Parathyroid adenoma (tissue), 2 donors: ENCODE results near the gene OSBPL9.
"Not testable (repeated sequence)": the region's sequence is repeated elsewhere in the genome, so short reads cannot be mapped to it uniquely, and the experiment has no call there.

Experiments
- H2AFZ ChIP-seq: fragments of 300-600 bp; sonication (generic); one replicate; pipeline ENCODE4 v1.7.0; 2017; ENCODE audit warnings: antibody characterized with exemption, mild to moderate bottlenecking
- H3K27ac ChIP-seq: fragments of 300-600 bp; sonication (generic); one replicate; pipeline ENCODE4 v1.7.0; 2017
- H3K27me3 ChIP-seq: fragments of 300-600 bp; sonication (generic); one replicate; pipeline ENCODE4 v1.7.0; 2017; ENCODE audit warnings: low read length; ENCODE audit not compliant: control insufficient read depth, insufficient read depth
- H3K36me3 ChIP-seq: fragments of 300-600 bp; sonication (generic); one replicate; pipeline ENCODE4 v1.7.0; 2017; ENCODE audit warnings: low read length; ENCODE audit not compliant: control insufficient read depth, insufficient read depth
- H3K4me1 ChIP-seq: fragments of 300-600 bp; sonication (generic); one replicate; pipeline ENCODE4 v1.7.0; 2017; ENCODE audit warnings: control low read depth
- H3K4me2 ChIP-seq: fragments of 300-600 bp; sonication (generic); one replicate; pipeline ENCODE4 v1.7.0; 2017; ENCODE audit warnings: low read length
- H3K4me3 ChIP-seq: fragments of 300-600 bp; sonication (generic); one replicate; pipeline ENCODE4 v1.7.0; 2017; ENCODE audit warnings: low read depth, low read length
- H3K79me2 ChIP-seq: fragments of 300-600 bp; sonication (generic); one replicate; pipeline ENCODE4 v1.7.0; 2017; ENCODE audit warnings: control low read depth
- H3K9ac ChIP-seq: fragments of 300-600 bp; sonication (generic); one replicate; pipeline ENCODE4 v1.7.0; 2017; ENCODE audit warnings: mild to moderate bottlenecking
- H3K9me3 ChIP-seq: fragments of 300-600 bp; sonication (generic); one replicate; pipeline ENCODE4 v1.7.0; 2017; ENCODE audit warnings: low read length; ENCODE audit not compliant: control insufficient read depth
- TF ChIP-seq, protein P1 (sequence below): fragments of 300-600 bp; sonication (generic); IDR thresholded peaks from one replicate; pipeline ENCODE4 v1.7.0; 2017; ENCODE audit warnings: antibody characterized with exemption, mild to moderate bottlenecking
- donor health status: primary hyperparathyroidism.

The OSBPL9 gene

DNA sequence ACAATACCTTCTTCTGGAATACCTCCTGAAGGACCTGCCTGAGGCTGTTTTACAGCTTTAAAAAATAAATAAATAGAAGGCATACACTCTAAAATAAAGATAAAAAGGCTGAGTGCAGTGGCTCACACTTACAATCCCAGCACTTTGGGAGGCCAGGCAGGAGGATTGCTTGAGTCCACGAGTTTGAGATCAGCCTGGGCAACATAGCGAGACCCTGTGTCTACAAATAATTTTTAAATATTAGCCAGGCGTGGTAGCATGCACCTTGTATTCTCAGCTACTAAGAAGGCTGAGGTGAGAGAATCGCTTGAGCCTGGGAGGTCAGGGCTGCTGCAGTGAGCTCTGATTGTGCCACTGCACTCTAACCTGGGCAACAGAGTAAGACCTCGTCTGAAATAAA, 75.0 kb downstream of the OSBPL9 start:
- Histone ChIP-seq H3K9me3 (no peaks in the 10 kb centered on the region), H3K79me2 (peaks cover 6% of the 10 kb centered on the region), H3K4me3 (no peak overlapping the region), H3K4me2 (no peak overlapping the region), H3K27me3 (no peaks in the 10 kb centered on the region), H3K4me1 (no peaks in the 10 kb centered on the region), H3K36me3 (no peaks in the 10 kb centered on the region), H3K9ac (no peak overlapping the region), H2AFZ (no peak overlapping the region), H3K27ac (no peak overlapping the region)
- TF ChIP-seq, protein P1, sequence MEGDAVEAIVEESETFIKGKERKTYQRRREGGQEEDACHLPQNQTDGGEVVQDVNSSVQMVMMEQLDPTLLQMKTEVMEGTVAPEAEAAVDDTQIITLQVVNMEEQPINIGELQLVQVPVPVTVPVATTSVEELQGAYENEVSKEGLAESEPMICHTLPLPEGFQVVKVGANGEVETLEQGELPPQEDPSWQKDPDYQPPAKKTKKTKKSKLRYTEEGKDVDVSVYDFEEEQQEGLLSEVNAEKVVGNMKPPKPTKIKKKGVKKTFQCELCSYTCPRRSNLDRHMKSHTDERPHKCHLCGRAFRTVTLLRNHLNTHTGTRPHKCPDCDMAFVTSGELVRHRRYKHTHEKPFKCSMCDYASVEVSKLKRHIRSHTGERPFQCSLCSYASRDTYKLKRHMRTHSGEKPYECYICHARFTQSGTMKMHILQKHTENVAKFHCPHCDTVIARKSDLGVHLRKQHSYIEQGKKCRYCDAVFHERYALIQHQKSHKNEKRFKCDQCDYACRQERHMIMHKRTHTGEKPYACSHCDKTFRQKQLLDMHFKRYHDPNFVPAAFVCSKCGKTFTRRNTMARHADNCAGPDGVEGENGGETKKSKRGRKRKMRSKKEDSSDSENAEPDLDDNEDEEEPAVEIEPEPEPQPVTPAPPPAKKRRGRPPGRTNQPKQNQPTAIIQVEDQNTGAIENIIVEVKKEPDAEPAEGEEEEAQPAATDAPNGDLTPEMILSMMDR = no peak

DNA sequence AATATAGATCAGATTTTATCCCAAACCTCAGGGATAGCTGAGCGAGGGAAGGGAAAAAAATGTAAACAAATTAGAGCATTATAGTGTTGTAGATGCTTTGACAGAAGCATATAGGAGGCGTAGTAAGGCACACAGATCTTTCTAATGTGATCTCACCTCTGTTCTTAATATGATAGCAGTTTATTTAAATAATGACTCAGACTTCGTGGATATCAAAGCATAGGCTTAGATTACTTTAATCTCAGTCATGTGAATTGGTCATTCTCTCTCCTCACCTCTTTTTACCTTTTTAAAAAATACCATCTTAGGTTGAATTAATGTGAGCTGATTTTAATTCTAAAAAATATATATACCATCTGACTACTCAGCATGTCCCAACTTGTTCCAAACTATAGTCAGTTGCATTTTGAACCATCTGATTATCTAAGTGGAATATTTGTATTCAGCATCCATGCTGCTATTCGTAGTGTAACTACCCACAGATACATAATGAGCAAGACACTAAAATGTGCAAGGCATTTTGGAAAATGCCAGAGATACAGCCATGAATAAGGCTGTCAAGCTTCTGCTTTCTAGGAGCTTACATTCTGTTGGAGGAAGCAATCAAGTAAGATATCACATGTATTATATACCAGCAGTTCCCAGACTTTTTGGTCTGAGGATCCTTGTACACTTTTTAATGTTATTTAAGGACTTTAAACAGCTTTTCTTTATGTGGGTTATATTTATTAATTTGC, 76.7 kb downstream of the OSBPL9 start:
- no peak overlapping the region for H3K9ac ChIP-seq
- no peaks in the 10 kb centered on the region for H3K36me3 ChIP-seq
- H3K27ac ChIP-seq = no peak overlapping the region
- H3K4me2 ChIP-seq = no peak overlapping the region
- no peak overlapping the region for H2AFZ ChIP-seq
- no peaks in the 10 kb centered on the region for H3K9me3 ChIP-seq
- no peaks in the 10 kb centered on the region for H3K27me3 ChIP-seq
- peaks cover 6% of the 10 kb centered on the region for H3K79me2 ChIP-seq
- TF ChIP-seq, protein P1 = no peak
- H3K4me1 ChIP-seq = no peaks in the 10 kb centered on the region
- H3K4me3 ChIP-seq = no peak overlapping the region

DNA sequence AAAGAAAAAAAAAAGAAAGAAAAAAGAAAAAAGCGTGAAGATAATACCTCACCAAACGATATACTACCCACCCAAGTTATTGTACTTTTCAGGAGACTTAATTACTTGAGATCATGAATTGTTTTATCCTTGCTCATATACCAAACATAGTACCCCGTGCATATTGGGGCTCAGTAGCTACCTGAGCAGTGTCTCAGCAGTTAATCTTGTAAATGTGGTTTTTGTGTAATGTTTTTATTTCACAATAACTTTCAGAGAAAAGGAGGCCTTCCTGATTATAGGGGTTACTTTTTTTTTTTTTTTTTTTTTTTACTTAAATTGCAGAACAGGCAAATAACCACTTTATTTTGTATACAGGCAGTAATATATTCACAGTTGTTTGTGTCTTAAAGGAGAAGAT, 80.3 kb downstream of the OSBPL9 start:
- no peaks in the 10 kb centered on the region for H3K27me3 ChIP-seq
- H3K4me2 ChIP-seq = no peak overlapping the region
- peaks cover 5% of the 10 kb centered on the region for H3K4me1 ChIP-seq
- H3K4me3 ChIP-seq = no peak overlapping the region
- TF ChIP-seq, protein P1 = no peak
- H3K9me3 ChIP-seq = no peaks in the 10 kb centered on the region
- no peak overlapping the region for H3K27ac ChIP-seq
- H2AFZ ChIP-seq = no peak overlapping the region
- H3K79me2 ChIP-seq = peaks cover 6% of the 10 kb centered on the region
- no peak overlapping the region for H3K9ac ChIP-seq
- no peaks in the 10 kb centered on the region for H3K36me3 ChIP-seq

DNA sequence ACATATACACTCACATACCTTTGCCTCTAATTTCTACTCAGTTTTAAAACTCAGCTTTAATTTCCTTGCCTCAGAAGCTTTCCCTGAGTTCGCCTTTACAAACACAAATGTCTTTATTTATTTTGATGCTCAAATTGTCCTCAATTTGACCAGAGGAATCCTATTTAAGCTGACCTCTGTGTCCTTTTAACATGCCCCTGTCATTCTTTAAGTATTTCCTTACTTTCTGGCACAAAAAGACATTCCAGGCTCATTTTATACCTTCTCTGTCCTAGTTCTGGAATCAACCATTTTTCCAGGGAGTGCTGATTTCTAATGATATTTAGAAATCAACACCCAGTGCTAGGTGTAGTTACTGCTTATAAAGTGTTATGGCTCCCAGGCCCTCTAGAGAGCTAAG, 82.5 kb downstream of the OSBPL9 start:
- peaks cover 5% of the 10 kb centered on the region for H3K4me1 ChIP-seq
- H3K27me3 ChIP-seq = no peaks in the 10 kb centered on the region
- no peak overlapping the region for H2AFZ ChIP-seq

DNA sequence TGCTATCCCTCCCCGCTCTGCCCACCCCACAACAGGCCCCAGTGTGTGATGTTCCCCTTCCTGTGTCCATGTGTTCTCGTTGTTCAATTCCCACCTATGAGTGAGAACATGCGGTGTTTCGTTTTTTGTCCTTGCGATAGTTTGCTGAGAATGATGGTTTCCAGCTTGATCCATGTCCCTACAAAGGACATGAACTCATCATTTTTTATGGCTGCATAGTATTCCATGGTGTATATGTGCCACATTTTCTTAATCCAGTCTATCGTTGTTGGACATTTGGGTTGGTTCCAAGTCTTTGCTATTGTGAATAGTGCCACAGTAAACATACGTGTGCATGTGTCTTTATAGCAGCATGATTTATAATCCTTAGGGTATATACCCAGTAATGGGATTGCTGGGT, 84.9 kb downstream of the OSBPL9 start:
- not testable (repeated sequence) for H3K27ac ChIP-seq, H3K36me3 ChIP-seq, H3K4me3 ChIP-seq, H3K79me2 ChIP-seq, H3K9ac ChIP-seq, H3K27me3 ChIP-seq, H3K9me3 ChIP-seq, H2AFZ ChIP-seq, H3K4me2 ChIP-seq, H3K4me1 ChIP-seq

More for the DNA sequence above, 82.5 kb downstream of the OSBPL9 start:
- no peaks in the 10 kb centered on the region for H3K9me3 ChIP-seq
- H3K27ac ChIP-seq = no peak overlapping the region
- TF ChIP-seq, protein P1 = no peak
- peaks cover 3% of the 10 kb centered on the region for H3K79me2 ChIP-seq
- H3K9ac ChIP-seq = no peak overlapping the region
- no peak overlapping the region for H3K4me2 ChIP-seq
- H3K36me3 ChIP-seq = no peaks in the 10 kb centered on the region
- no peak overlapping the region for H3K4me3 ChIP-seq

DNA sequence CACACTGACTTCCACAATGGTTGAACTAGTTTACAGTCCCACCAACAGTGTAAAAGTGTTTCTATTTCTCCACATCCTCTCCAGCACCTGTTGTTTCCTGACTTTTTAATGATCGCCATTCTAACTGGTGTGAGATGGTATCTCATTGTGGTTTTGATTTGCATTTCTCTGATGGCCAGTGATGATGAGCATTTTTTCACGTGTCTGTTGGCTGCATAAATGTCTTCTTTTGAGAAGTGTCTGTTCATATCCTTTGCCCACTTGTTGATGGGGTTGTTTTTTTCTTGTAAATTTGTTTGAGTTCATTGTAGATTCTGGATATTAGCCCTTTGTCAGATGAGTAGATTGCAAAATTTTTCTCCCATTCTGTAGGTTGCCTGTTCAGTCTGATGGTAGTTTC, 85.3 kb downstream of the OSBPL9 start:
- H2AFZ ChIP-seq, H3K27ac ChIP-seq, H3K9ac ChIP-seq, H3K4me1 ChIP-seq, H3K79me2 ChIP-seq, H3K4me2 ChIP-seq, H3K4me3 ChIP-seq, H3K9me3 ChIP-seq, H3K27me3 ChIP-seq, H3K36me3 ChIP-seq: not testable (repeated sequence)
